H1 (cell line): Measurements from ENCODE around the gene ATG7. TPM values are rescaled to one million over a fixed set of nuclear protein-coding genes. Genes with fewer than 3 reads are reported as not detected.

ENCODE experiments used
- CTCF ChIA-PET: fragments of 300-600 bp; sonication (Branson Sonifier 250); formaldehyde crosslinking; loops from one replicate; lab custom pipeline; 2021; ENCODE audit not compliant: partially characterized antibody; lab: Charles Lee
- POLR2A ChIA-PET: fragments of 300-600 bp; sonication (Branson Sonifier 250); formaldehyde crosslinking; loops from one replicate; lab custom pipeline; 2021; ENCODE audit warnings: inconsistent platforms; ENCODE audit not compliant: partially characterized antibody; lab: Charles Lee
- DNase-seq, 2 experiments: peaks; one replicate each; pipeline versions ENCODE4 v3.0.0 to v3.0.0-alpha.2; 2010 to 2022; ENCODE audit warnings: low spot score in 2 of 2, low read depth in 1 of 2, mixed read lengths in 1 of 2
- FAIRE-seq: peaks from 2 replicates; lab custom pipeline; 2011; peaks lifted over from hg19 to GRCh38; lab: Jason Lieb, UNC
- H2AFZ ChIP-seq: 2 replicates; pipeline ENCODE4 v1.8.1; 2012; ENCODE audit warnings: low read length, inconsistent platforms
- H2AK5ac ChIP-seq: 2 replicates; pipeline ENCODE4 v1.6.1; 2013; ENCODE audit warnings: low read depth, low read length
- H2BK120ac ChIP-seq: replicated peaks from 2 replicates; pipeline ENCODE3; 2013; ENCODE audit warnings: low read depth, low read length, inconsistent platforms
- H2BK12ac ChIP-seq: 2 replicates; pipeline ENCODE4 v1.6.1; 2013; ENCODE audit warnings: low read depth, low read length
- H2BK15ac ChIP-seq: 2 replicates; pipeline ENCODE4 v1.6.1; 2013; ENCODE audit warnings: low read length
- H2BK20ac ChIP-seq: 2 replicates; pipeline ENCODE4 v1.6.1; 2013; ENCODE audit warnings: low read length
- H2BK5ac ChIP-seq: 2 replicates; pipeline ENCODE4 v1.6.1; 2013; ENCODE audit warnings: low read depth, low read length
- H3K14ac ChIP-seq: 2 replicates; pipeline ENCODE4 v1.6.1; 2013; ENCODE audit warnings: inconsistent platforms; ENCODE audit not compliant: insufficient read length
- H3K18ac ChIP-seq: 2 replicates; pipeline ENCODE4 v1.6.1; 2013; ENCODE audit warnings: low read length; ENCODE audit errors: extremely low read depth
- H3K23ac ChIP-seq: 2 replicates; pipeline ENCODE4 v1.6.1; 2013; ENCODE audit warnings: inconsistent platforms; ENCODE audit not compliant: insufficient read length
- H3K23me2 ChIP-seq: 2 replicates; pipeline ENCODE4 v1.6.1; 2013; ENCODE audit warnings: low read depth, low read length
- H3K27ac ChIP-seq: 2 replicates; pipeline ENCODE4 v1.6.1; 2011; ENCODE audit warnings: low read depth, low read length, inconsistent platforms
- H3K27me3 ChIP-seq, 4 experiments: replicated peaks in 1 of 4; 1 replicate in 1 of 4; 2 replicates in 3 of 4; pipeline versions ENCODE4 v1.6.1 to v1.8.1; 2011 to 2013; ENCODE audit warnings: low read length in 3 of 4, mild to moderate bottlenecking in 3 of 4, inconsistent platforms in 2 of 4, mixed read lengths in 2 of 4, moderate library complexity in 1 of 4; ENCODE audit not compliant: control insufficient read depth in 3 of 4, insufficient read depth in 3 of 4; ENCODE audit errors: extremely low read depth in 1 of 4
- H3K36me3 ChIP-seq, 4 experiments: 2 replicates each; pipeline versions ENCODE4 v1.6.1 to v1.8.1; 2011 to 2013; ENCODE audit warnings: mild to moderate bottlenecking in 4 of 4, low read length in 3 of 4, moderate library complexity in 2 of 4, control low read depth in 1 of 4, inconsistent platforms in 1 of 4; ENCODE audit not compliant: insufficient read depth in 4 of 4, control insufficient read depth in 2 of 4
- H3K4ac ChIP-seq: replicated peaks from 2 replicates; pipeline ENCODE3; 2013; ENCODE audit warnings: low read length, low read depth, mixed read lengths, inconsistent platforms; ENCODE audit not compliant: insufficient read length
- H3K4me1 ChIP-seq, 4 experiments: replicated peaks in 1 of 4; 1 replicate in 1 of 4; 2 replicates in 3 of 4; pipeline versions ENCODE4 v1.6.1 to v1.8.1; 2011 to 2013; ENCODE audit warnings: low read length in 3 of 4, inconsistent platforms in 2 of 4, mixed read lengths in 1 of 4; ENCODE audit not compliant: insufficient read depth in 4 of 4, control insufficient read depth in 3 of 4
- H3K4me2 ChIP-seq, 2 experiments: 2 replicates each; pipeline versions ENCODE4 v1.6.1 to v1.8.1; 2011 to 2013; ENCODE audit warnings: low read depth in 2 of 2, low read length in 2 of 2, control low read depth in 1 of 2, inconsistent platforms in 1 of 2, mild to moderate bottlenecking in 1 of 2; ENCODE audit not compliant: insufficient read depth in 1 of 2
- H3K4me3 ChIP-seq, 4 experiments: fragments of 200-600, 300-600 bp in 1 of 4; sonication (generic), shearing (Covaris generic), sonication (Bioruptor Twin) in 1 of 4; 2 replicates each; pipeline versions ENCODE4 v1.5.1 to v1.8.1; 2011 to 2016; ENCODE audit warnings: low read length in 4 of 4, low read depth in 3 of 4, control low read depth in 2 of 4, inconsistent platforms in 2 of 4, mild to moderate bottlenecking in 2 of 4, mixed read lengths in 1 of 4, moderate library complexity in 1 of 4; ENCODE audit not compliant: insufficient read depth in 2 of 4; ENCODE audit errors: extremely low read depth in 1 of 4
- H3K56ac ChIP-seq: replicated peaks from 2 replicates; pipeline ENCODE3; 2013; ENCODE audit warnings: low read depth, mild to moderate bottlenecking, mixed read lengths, low read length, inconsistent platforms; ENCODE audit not compliant: insufficient read length
- H3K79me1 ChIP-seq: 2 replicates; pipeline ENCODE4 v1.6.1; 2013; ENCODE audit warnings: low read depth, low read length, control low read depth
- H3K79me2 ChIP-seq, 2 experiments: 2 replicates each; pipeline versions ENCODE4 v1.6.1 to v1.8.1; 2012 to 2013; ENCODE audit warnings: low read length in 2 of 2, mild to moderate bottlenecking in 2 of 2, inconsistent platforms in 1 of 2; ENCODE audit not compliant: insufficient read depth in 2 of 2, control insufficient read depth in 1 of 2
- H3K9ac ChIP-seq, 4 experiments: replicated peaks in 1 of 4; 1 replicate in 1 of 4; 2 replicates in 3 of 4; pipeline versions ENCODE4 v1.6.1 to v1.8.1; 2011 to 2013; ENCODE audit warnings: low read depth in 3 of 4, low read length in 3 of 4, control low read depth in 2 of 4, mild to moderate bottlenecking in 2 of 4, moderate library complexity in 2 of 4, inconsistent platforms in 1 of 4; ENCODE audit errors: extremely low read depth in 1 of 4
- H3K9me3 ChIP-seq, 2 experiments: 2 replicates each; pipeline versions ENCODE4 v1.6.1 to v1.8.1; 2012 to 2013; ENCODE audit warnings: mild to moderate bottlenecking in 2 of 2, moderate library complexity in 2 of 2, control low read depth in 1 of 2, inconsistent platforms in 1 of 2, low read depth in 1 of 2, low read length in 1 of 2, mixed read lengths in 1 of 2; ENCODE audit not compliant: insufficient read depth in 2 of 2
- H4K20me1 ChIP-seq, 2 experiments: replicated peaks in 1 of 2; 2 replicates each; pipeline versions ENCODE3 to v1.8.1; 2011 to 2013; ENCODE audit warnings: inconsistent platforms in 2 of 2, low read length in 2 of 2, mild to moderate bottlenecking in 1 of 2; ENCODE audit not compliant: insufficient read depth in 2 of 2, control insufficient read depth in 1 of 2
- H4K5ac ChIP-seq: 2 replicates; pipeline ENCODE4 v1.6.1; 2013; ENCODE audit warnings: low read length, low read depth, mixed read lengths, inconsistent platforms; ENCODE audit not compliant: insufficient read length
- H4K8ac ChIP-seq: 2 replicates; pipeline ENCODE4 v1.8.0; 2013; ENCODE audit warnings: mild to moderate bottlenecking, moderate library complexity, low read length, inconsistent platforms; ENCODE audit not compliant: insufficient read depth; ENCODE audit errors: extremely low read depth
- H4K91ac ChIP-seq: replicated peaks from 2 replicates; pipeline ENCODE3; 2013; ENCODE audit warnings: low read length, mixed read lengths, inconsistent platforms; ENCODE audit not compliant: insufficient read length
- ASH2L ChIP-seq: fragments of 200-600, 300-600 bp; sonication (generic); IDR thresholded peaks from one replicate; pipeline ENCODE4 v1.7.1; 2017; ENCODE audit warnings: low read length
- BACH1 ChIP-seq: IDR thresholded peaks from 2 replicates; pipeline ENCODE4 v1.6.1; 2012; ENCODE audit warnings: low read length, improper control_type of control experiment
- BRCA1 ChIP-seq: IDR thresholded peaks from 2 replicates; pipeline ENCODE4 v1.6.1; 2012; ENCODE audit warnings: low read depth, low read length, improper control_type of control experiment
- MAFK ChIP-seq: IDR thresholded peaks from 2 replicates; pipeline ENCODE4 v1.6.1; 2012; ENCODE audit warnings: low read depth, mild to moderate bottlenecking, improper control_type of control experiment, low read length
- NRF1 ChIP-seq: IDR thresholded peaks from 2 replicates; pipeline ENCODE4 v1.6.1; 2011; ENCODE audit warnings: mild to moderate bottlenecking, low read depth, low read length, improper control_type of control experiment
- POLR2A ChIP-seq, 2 experiments: IDR thresholded peaks; 1 replicate in 1 of 2; 2 replicates in 1 of 2; pipeline ENCODE4 v1.6.1; 2011; ENCODE audit warnings: low read depth in 2 of 2, low read length in 2 of 2, mild to moderate bottlenecking in 2 of 2; ENCODE audit errors: control extremely low read depth in 1 of 2
- RFX5 ChIP-seq: IDR thresholded peaks from 2 replicates; pipeline ENCODE4 v1.6.1; 2011; ENCODE audit warnings: low read depth, low read length, improper control_type of control experiment, borderline replicate concordance
- RXRA ChIP-seq: IDR thresholded peaks from 2 replicates; pipeline ENCODE4 v1.6.1; 2011; ENCODE audit warnings: low read depth, mild to moderate bottlenecking, low read length, moderate library complexity; ENCODE audit not compliant: insufficient read depth
- SIN3A ChIP-seq, 2 experiments: IDR thresholded peaks in 1 of 2; conservative IDR thresholded peaks in 1 of 2; 2 replicates each; pipeline ENCODE4 v1.6.1; 2011 to 2012; ENCODE audit warnings: low read length in 2 of 2, improper control_type of control experiment in 1 of 2, low read depth in 1 of 2, mild to moderate bottlenecking in 1 of 2
- SP1 ChIP-seq: IDR thresholded peaks from 2 replicates; pipeline ENCODE4 v1.6.1; 2011; ENCODE audit warnings: low read depth, low read length
- TAF7 ChIP-seq: optimal IDR thresholded peaks from 2 replicates; pipeline ENCODE3; 2011; ENCODE audit warnings: low read depth, mild to moderate bottlenecking, inconsistent platforms, low read length, moderate library complexity, borderline replicate concordance
- WGBS, 2 experiments: shearing (Covaris generic) in 1 of 2; methylation state at CpG; one replicate each; pipeline versions ENCODE4 v1.1.6 to v1.1.7; 2013 to 2015; ENCODE audit warnings: low lambda C conversion rate in 2 of 2, mixed read lengths in 2 of 2, inconsistent platforms in 1 of 2, low coverage in 1 of 2, missing lambda C conversion rate in 1 of 2; ENCODE audit not compliant: insufficient replicate concordance in 2 of 2, insufficient coverage in 1 of 2, insufficient read length in 1 of 2; ENCODE audit errors: extremely low coverage in 1 of 2, missing lambda C conversion rate in 1 of 2; 5-methylcytosine and 5-hydroxymethylcytosine counted together
- polyA plus RNA-seq, 7 experiments: library from polyadenylated mRNA; depleted of rRNA in 3 of 7; stranded (reverse) in 5 of 7; unstranded in 2 of 7; fragments of >200 nt in 5 of 7; fragments of 200-250 nt in 2 of 7; gene quantifications; 1 replicate in 5 of 7; 2 replicates in 1 of 7; 4 replicates in 1 of 7; pipeline versions ENCODE4 v1.2.1 to v1.2.3, GENCODE V29; 2011 to 2013; ENCODE audit warnings: missing spikeins in 2 of 7, mixed read lengths in 2 of 7
- total RNA-seq: library from RNA; stranded (reverse); fragmentation: NEBNext Ultra II Directional; extraction: Animal tissue kit (Norgen Biotek cat#: 25700); gene quantifications from 2 replicates; pipeline ENCODE4 v1.2.1, GENCODE V29; 2021
- TF ChIP-seq, protein P1 (sequence below), 3 experiments: IDR thresholded peaks; 1 replicate in 2 of 3; 2 replicates in 1 of 3; pipeline versions ENCODE4 v1.5.1 to v1.6.1; 2011; ENCODE audit warnings: low read length in 3 of 3, mild to moderate bottlenecking in 3 of 3, inconsistent platforms in 2 of 3, low read depth in 1 of 3, moderate library complexity in 1 of 3; ENCODE audit not compliant: insufficient read depth in 1 of 3; ENCODE audit errors: control extremely low read depth in 1 of 3

The ATG7 gene
- total and polyA plus RNA-seq, 2 of the 8 experiments (the other 6 are each of a cell fraction or from before 2014, with no cell fraction given) = 15.0 to 19.1 TPM

GRCh38 chr3:11523572-11524101, 251.4 kb downstream of the ATG7 start:
- no peak overlapping the region for H2BK20ac ChIP-seq
- H3K23me2 ChIP-seq = no peaks in the 10 kb centered on the region
- H3K9ac ChIP-seq = no peak overlapping the region
- H2AFZ ChIP-seq = no peak overlapping the region
- no peak for FAIRE-seq
- no peaks in the 10 kb centered on the region for H3K27me3 ChIP-seq
- no peaks in the 10 kb centered on the region for H3K79me1 ChIP-seq
- H4K5ac ChIP-seq = no peak overlapping the region
- H3K4me1 ChIP-seq = no peaks in the 10 kb centered on the region; a peak in 1 of 7 replicates
- no peak overlapping the region for H3K56ac ChIP-seq
- H3K36me3 ChIP-seq = no peaks in the 10 kb centered on the region
- WGBS, 2 experiments = 86% methylated on average over 7 of the region's 7 CpGs; no CpG with 5 or more reads in 1 of the 2 experiments
- no peak overlapping the region for H3K23ac ChIP-seq
- no peak overlapping the region for H3K27ac ChIP-seq
- H2AK5ac ChIP-seq = no peak overlapping the region
- no peak overlapping the region for H4K8ac ChIP-seq
- H4K20me1 ChIP-seq = no peaks in the 10 kb centered on the region
- ChIA-PET CTCF (interaction anchor here (0.5 to 0.7 kb wide), 2 partner anchors 16 to 217 kb away, joined by 3 read pairs; no protein-coding TSS in a partner anchor), POLR2A (no interaction called here)
- no peak overlapping the region for H3K4me3 ChIP-seq
- H3K18ac ChIP-seq = no peak overlapping the region
- H3K4ac ChIP-seq = no peak overlapping the region
- H3K4me2 ChIP-seq = no peak overlapping the region
- H2BK12ac ChIP-seq = no peak overlapping the region
- H2BK15ac ChIP-seq = no peak overlapping the region
- no peak overlapping the region for H3K14ac ChIP-seq
- no peak overlapping the region for H2BK120ac ChIP-seq
- no peaks in the 10 kb centered on the region for H3K79me2 ChIP-seq
- no peak overlapping the region for H2BK5ac ChIP-seq
- H3K9me3 ChIP-seq = no peaks in the 10 kb centered on the region
- DNase-seq = no peak
- no peak overlapping the region for H4K91ac ChIP-seq
- TF ChIP-seq MAFK (no peak), NRF1 (no peak), RFX5 (no peak), SP1 (no peak), ASH2L (no peak), TAF7 (no peak), BRCA1 (no peak), BACH1 (no peak), POLR2A (IDR thresholded peaks at IDR 0.05; ENCODE audit: control extremely low read depth in 1 of 2, low read depth in 2 of 2, low read length in 2 of 2) (no peak), RXRA (no peak), SIN3A (conservative IDR thresholded peaks at IDR 0.05 in 1 of 2, IDR thresholded peaks at IDR 0.05 in 1 of 2; ENCODE audit: low read depth in 1 of 2, low read length in 2 of 2) (no peak)
- TF ChIP-seq, protein P1, sequence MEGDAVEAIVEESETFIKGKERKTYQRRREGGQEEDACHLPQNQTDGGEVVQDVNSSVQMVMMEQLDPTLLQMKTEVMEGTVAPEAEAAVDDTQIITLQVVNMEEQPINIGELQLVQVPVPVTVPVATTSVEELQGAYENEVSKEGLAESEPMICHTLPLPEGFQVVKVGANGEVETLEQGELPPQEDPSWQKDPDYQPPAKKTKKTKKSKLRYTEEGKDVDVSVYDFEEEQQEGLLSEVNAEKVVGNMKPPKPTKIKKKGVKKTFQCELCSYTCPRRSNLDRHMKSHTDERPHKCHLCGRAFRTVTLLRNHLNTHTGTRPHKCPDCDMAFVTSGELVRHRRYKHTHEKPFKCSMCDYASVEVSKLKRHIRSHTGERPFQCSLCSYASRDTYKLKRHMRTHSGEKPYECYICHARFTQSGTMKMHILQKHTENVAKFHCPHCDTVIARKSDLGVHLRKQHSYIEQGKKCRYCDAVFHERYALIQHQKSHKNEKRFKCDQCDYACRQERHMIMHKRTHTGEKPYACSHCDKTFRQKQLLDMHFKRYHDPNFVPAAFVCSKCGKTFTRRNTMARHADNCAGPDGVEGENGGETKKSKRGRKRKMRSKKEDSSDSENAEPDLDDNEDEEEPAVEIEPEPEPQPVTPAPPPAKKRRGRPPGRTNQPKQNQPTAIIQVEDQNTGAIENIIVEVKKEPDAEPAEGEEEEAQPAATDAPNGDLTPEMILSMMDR (IDR thresholded peaks at IDR 0.05; ENCODE audit: control extremely low read depth in 1 of 3, insufficient read depth in 1 of 3, low read depth in 1 of 3, low read length in 3 of 3) = no peak
